Cardiac atrium fibroblast (primary cell): Measurements from ENCODE around the gene MS4A15. TPM values are rescaled to one million over a fixed set of nuclear protein-coding genes. Genes with fewer than 3 reads are reported as not detected.

Experiments used
- total RNA-seq: library from RNA; depleted of rRNA; stranded (reverse); fragments of >200 nt; gene quantifications from 2 replicates; pipeline ENCODE4 v1.2.3, GENCODE V29; 2015

The MS4A15 gene, protein sequence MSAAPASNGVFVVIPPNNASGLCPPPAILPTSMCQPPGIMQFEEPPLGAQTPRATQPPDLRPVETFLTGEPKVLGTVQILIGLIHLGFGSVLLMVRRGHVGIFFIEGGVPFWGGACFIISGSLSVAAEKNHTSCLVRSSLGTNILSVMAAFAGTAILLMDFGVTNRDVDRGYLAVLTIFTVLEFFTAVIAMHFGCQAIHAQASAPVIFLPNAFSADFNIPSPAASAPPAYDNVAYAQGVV
- total RNA-seq = not detected in 2 replicates

DNA sequence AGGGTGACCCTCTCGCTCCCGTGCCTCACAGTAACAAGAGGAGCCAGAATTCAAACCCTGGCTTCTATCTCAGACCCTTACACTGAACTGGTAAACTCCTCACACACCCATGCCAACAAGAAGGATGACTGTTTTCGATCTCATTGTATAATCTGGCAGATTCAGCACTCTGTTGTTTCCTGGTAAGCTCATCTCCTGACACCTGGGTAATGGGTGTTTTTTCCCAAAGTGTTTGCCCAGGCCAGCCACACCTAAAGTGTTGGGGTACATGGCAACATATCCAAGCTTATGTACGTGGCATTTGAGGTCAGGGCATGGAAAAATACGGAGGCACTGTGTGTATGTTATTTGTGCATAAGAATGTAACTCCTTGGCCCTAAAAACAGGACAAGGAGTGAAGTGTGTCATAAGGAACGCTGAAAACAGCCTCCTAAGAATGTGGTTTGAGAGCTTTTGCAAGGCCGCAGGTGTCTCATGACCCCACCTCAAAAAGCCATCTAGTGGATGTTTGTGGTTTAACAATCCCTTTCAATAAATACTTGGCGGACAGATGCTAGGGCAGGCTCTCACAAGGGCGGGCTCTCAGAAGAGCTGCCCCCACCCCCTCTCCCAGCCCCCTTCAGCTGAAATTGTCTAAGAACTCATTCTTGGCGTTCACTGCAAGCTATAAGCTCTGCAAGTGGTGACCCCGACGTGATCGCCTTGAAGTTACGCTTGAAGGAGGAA is at the start of gene MS4A15:
TSS of gene MS4A15 (plus strand) at position 561 of the 726 bp plus-strand sequence. CDS start 6,867 bp downstream, outside the sequence.

DNA sequence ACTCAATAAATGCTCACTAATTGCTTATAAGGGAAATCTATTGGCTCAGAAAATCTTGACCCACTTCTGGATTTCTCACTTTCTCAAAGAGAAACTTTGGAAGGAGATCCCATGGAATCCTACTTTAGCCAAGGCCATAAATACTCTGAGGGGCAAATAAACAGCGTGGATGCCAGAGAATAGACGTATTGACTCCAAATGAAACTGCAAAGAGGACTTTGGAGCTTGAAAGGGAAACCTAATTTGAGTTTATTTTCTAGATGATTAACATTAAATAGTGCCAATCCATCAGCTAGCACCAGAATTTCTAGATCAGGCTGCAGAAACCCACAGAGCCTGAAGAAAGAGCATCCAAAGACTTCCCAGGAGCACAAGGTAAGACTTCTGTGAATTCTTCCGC is 32.2 kb upstream of the MS4A15 start, which contains the start of gene MS4A18:
TSS of gene MS4A18 (plus strand) at position 301 of the 400 bp plus-strand sequence.

DNA sequence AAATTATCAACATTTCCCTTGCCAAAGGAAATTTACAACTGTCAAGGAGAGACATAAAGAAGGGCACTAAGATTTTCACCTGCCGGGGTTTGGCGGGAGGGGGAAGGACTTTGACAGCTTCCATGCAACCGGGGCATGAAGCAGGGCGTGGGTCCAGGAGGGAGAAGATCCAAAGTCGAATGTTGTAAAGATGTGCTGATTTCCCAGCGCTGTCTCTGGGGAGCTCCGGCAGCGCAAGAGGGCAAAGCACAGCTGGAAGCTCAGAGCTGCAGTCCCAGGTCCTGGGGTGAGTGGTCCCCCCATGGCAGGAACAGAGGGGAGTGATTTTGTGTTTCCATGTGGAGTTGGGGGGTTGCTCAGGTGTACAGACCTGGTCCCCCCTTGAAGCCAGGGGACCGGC is 28.5 kb downstream of the MS4A15 start, which contains the start of gene MS4A10:
TSS of gene MS4A10 (plus strand) at position 198 of the 400 bp plus-strand sequence. CDS start 5,003 bp downstream, outside the sequence.

Other genes starting within 250 kb of the MS4A15 start
- gene MS4A13, start 241.5 kb upstream of the MS4A15 start, total RNA-seq = not detected in 2 replicates
- gene MS4A8, start 57.3 kb upstream of the MS4A15 start, total RNA-seq = not detected in 2 replicates
- gene MS4A18, start 32.1 kb upstream of the MS4A15 start, total RNA-seq = not detected in 2 replicates
- gene MS4A10, start 28.5 kb downstream of the MS4A15 start, total RNA-seq = not detected in 2 replicates
- 20.6 and 26.2 TPM in 2 replicates for gene CCDC86, start 85.2 kb downstream of the MS4A15 start, total RNA-seq
- not detected in 2 replicates for gene PTGDR2, start 99.1 kb downstream of the MS4A15 start, total RNA-seq
- gene ZP1, start 110.7 kb downstream of the MS4A15 start, total RNA-seq = 0.18 and 0.81 TPM in 2 replicates
- gene PRPF19, start 149.7 kb downstream of the MS4A15 start, total RNA-seq = 48.6 and 52.4 TPM in 2 replicates
- 70.6 and 77.4 TPM in 2 replicates for gene TMEM109, start 157.3 kb downstream of the MS4A15 start, total RNA-seq
- gene TMEM132A, start 167.6 kb downstream of the MS4A15 start, total RNA-seq = 17.9 and 77.4 TPM in 2 replicates
- 7.6 and 16.0 TPM in 2 replicates for gene SLC15A3, start 195.3 kb downstream of the MS4A15 start, total RNA-seq
- gene CD6, start 214.8 kb downstream of the MS4A15 start, total RNA-seq = not detected in 2 replicates